ENCODE measurements around the gene LZTS3.

LZTS3 gene

DNA sequence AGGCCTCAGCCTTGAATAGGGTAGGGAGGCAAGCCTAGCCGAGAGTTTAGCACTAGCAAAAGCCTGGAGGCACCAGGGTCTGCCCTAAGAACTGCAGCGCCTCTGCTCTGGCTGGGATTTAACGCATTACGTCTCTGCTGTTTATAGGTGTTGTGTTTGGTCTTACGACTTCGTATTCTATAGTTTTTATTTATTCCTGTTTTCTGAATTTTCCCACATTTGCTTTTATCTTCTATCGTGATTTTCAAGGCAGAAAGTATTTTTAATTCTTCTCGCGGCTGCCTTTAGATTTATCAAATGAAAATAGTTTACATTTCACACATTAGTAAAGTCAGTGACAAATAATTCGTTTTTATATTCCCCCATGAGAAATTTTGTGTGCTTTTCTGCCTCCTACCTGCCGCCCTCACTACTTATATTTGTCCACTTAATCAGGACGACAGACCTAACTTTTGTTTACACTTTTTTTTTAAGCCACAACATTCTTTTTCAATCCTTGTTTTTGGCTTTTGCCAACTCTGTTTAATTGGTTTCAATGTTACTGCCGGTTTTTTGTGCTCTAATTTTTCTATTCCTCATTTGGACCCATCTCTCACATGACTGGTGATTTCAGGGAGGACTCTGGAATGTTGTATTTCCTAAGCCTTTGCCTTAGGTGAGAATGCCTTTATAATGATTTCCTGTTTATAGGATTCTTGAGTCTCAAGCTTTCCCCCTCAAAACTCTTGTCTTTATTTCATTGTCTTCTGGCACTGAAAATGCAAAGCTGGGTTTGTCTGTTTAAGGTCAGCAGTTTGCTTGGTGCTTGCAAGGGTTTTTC, 1.3 kb upstream of the LZTS3 start:
- DNase-seq, result peak; percentile 58
- peak overlapping the region; percentile 71 for H3K27ac ChIP-seq

DNA sequence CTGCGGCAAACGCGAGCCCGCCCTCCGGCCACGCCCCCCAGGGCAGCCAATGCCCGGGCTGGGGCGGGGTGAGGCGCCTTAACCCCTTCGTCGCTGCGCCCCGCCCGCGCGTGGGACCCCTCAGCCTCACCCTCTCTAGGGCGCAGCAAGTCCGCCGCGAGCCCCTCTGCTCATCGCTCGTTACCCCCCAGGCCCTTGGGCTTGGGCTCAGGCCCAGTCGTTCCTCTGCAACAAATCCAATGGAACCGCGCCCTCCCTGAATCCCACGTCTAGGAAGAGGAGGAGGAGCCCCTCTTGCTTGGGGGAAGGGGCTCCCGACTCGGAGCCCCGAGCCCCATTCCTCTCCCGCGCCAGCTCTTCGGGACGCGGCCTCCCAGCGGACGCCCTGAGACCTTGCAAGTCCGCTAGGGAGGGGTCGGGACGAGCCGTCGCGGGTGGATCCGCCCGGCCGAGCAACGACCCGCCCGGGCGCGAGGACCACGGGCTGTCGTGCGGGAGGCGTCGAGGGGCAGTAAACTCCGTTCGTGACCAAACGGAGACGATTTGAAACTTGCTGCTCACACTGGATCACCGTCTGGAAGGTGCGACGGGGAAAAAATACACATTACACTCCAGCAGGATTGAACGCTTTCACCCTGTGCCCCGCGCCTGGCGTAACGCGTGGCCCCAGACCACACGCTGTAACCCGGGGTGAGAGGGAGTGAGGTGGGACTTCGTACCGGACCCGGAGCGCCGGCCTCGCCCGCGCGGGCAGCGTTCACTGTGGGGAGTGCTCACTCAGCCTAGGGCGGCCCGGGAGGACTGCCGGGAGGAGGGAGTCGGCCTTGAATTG, 477 bp upstream of the LZTS3 start:
- Histone ChIP-seq H3K36me3 (no peaks in the 10 kb centered on the region; the same call in none of the 2 replicates), H3K4me3 (ENCODE audit: low read depth, low read length) (peak overlapping the region; percentile 97), H3K9me3 (ENCODE audit: severe bottlenecking) (no peaks in the 10 kb centered on the region), H3K27me3 (ENCODE audit: insufficient read depth, low read depth, severe bottlenecking) (no peaks in the 10 kb centered on the region), H3K27ac (peak overlapping the region; percentile 71)
- TF ChIP-seq, protein P1, sequence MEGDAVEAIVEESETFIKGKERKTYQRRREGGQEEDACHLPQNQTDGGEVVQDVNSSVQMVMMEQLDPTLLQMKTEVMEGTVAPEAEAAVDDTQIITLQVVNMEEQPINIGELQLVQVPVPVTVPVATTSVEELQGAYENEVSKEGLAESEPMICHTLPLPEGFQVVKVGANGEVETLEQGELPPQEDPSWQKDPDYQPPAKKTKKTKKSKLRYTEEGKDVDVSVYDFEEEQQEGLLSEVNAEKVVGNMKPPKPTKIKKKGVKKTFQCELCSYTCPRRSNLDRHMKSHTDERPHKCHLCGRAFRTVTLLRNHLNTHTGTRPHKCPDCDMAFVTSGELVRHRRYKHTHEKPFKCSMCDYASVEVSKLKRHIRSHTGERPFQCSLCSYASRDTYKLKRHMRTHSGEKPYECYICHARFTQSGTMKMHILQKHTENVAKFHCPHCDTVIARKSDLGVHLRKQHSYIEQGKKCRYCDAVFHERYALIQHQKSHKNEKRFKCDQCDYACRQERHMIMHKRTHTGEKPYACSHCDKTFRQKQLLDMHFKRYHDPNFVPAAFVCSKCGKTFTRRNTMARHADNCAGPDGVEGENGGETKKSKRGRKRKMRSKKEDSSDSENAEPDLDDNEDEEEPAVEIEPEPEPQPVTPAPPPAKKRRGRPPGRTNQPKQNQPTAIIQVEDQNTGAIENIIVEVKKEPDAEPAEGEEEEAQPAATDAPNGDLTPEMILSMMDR (IDR thresholded peaks at IDR 0.05; ENCODE audit: low read depth, low read length), result peak; percentile 22; the same call in 1 of the 2 replicates
- DNase-seq, result peak; percentile 91

More for the DNA sequence above, 1.3 kb upstream of the LZTS3 start:
- Histone ChIP-seq H3K36me3 (no peaks in the 10 kb centered on the region; the same call in none of the 2 replicates), H3K4me3 (ENCODE audit: low read depth, low read length) (peak overlapping the region; percentile 97), H3K27me3 (ENCODE audit: insufficient read depth, low read depth, severe bottlenecking) (no peaks in the 10 kb centered on the region), H3K9me3 (ENCODE audit: severe bottlenecking) (no peaks in the 10 kb centered on the region)
- TF ChIP-seq, protein P1 (IDR thresholded peaks at IDR 0.05; ENCODE audit: low read depth, low read length), result no peak

DNA sequence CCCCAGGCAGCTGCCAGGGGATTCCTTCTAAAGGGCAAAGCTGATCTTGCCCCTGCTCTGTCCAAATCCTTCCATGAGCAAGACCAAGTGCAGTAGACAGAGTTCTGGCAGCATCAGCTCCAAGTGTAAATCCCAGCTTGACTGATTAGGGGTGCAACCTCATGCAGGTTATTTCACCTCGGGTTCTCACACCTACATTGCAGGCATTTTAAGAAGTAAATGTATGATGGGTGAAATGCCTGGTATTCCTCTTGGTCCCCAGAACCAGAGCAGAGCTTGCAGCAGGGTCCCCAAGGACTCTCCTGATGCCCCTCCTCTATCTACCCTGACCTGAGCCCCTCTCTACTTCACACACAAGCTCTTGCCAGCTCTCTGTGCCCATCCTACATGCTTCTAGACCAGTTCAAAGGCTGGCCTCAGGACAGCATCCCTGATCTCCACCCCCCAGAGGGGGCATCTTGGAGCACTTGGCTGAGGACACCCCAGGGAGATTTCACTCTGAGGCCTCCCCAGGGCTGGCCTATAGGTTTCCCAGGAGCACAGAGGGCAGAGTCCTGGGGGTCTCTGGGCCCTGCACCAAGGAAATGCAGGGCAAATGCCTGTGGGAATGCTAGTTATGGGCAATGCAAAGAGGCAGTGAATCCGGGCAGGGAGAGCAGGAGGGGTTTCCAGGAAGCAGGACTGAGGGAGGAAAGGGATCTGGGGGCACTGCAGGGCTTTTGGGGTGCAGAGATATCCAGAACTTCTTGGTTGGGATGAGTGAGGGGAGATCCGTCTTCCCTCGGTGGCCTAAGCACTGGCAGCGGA, 1.0 kb downstream of the LZTS3 start:
- H3K27ac ChIP-seq, result peak overlapping the region; percentile 71
- no peak for DNase-seq
- H3K4me3 ChIP-seq (ENCODE audit: low read depth, low read length), result peak overlapping the region; percentile 87

DNA sequence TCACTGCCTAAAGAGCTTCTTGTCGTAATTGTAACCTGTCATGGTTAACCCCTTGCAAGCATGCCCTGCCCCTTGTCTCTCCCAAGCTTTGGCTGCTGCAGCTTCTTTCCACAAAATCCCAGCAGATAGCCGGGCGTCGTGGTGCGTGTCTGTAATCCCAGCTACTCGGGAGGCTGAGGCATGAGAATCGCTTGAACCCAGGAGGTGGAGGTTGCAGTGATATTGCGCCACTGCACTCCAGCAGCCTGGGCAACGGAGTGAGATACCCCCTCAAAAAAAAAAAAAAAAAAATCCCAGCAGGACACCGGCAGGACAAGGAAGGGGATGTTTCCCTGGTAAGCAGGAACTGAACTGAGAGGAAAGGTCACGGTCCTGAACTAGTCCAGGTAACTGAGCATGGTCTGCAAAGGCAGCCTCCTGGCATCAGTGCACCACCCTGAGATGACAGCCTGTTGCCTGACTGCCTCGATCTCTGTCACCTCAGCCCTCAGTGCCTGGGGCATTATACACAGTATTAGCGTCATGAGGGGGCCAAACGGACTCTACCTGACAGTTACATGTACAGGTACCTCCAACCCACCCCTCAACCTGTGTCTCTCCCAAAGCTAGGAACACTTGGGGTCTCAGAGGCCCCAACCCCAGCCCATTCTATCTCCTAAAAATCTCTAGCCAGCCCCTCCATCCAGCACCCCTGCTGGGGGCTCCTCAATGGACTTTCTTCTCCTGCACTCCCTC, 1.8 kb downstream of the LZTS3 start:
- H3K4me3 ChIP-seq (ENCODE audit: low read depth, low read length), result no peak overlapping the region
- no peak for DNase-seq
- no peaks in the 10 kb centered on the region; the same call in none of the 2 replicates for H3K36me3 ChIP-seq
- H3K27ac ChIP-seq, result no peak overlapping the region
- no peaks in the 10 kb centered on the region for H3K27me3 ChIP-seq (ENCODE audit: insufficient read depth, low read depth, severe bottlenecking)
- TF ChIP-seq, protein P1 (IDR thresholded peaks at IDR 0.05; ENCODE audit: low read depth, low read length), result no peak
- H3K9me3 ChIP-seq (ENCODE audit: severe bottlenecking), result no peaks in the 10 kb centered on the region

More for the DNA sequence above, 1.0 kb downstream of the LZTS3 start:
- no peaks in the 10 kb centered on the region for H3K9me3 ChIP-seq (ENCODE audit: severe bottlenecking)
- H3K36me3 ChIP-seq, result no peaks in the 10 kb centered on the region; the same call in none of the 2 replicates
- no peaks in the 10 kb centered on the region for H3K27me3 ChIP-seq (ENCODE audit: insufficient read depth, low read depth, severe bottlenecking)
- TF ChIP-seq, protein P1 (IDR thresholded peaks at IDR 0.05; ENCODE audit: low read depth, low read length), result no peak
